Stomach (tissue), 9 donors: ENCODE measurements around the gene ATXN10. TPM values are rescaled to one million over a fixed set of nuclear protein-coding genes. Genes with fewer than 3 reads are reported as not detected.

Source experiments
- DNase-seq, 2 donors: peaks; one replicate each; pipeline versions ENCODE4 v3.0.0 to v3.0.0-alpha.2; 2013 to 2019
- H3K27ac ChIP-seq, 5 donors: fragments of 200-600 bp in 4 of 5; sonication (generic) in 4 of 5; one replicate each; pipeline ENCODE4 v1.5.1; 2013 to 2019; ENCODE audit warnings: mild to moderate bottlenecking in 1 of 5, moderate library complexity in 1 of 5
- H3K27me3 ChIP-seq, 3 donors: fragments of 200-600 bp; sonication (generic); one replicate each; pipeline ENCODE4 v1.5.1; 2017 to 2019; ENCODE audit warnings: mixed run types in 1 of 3
- H3K36me3 ChIP-seq, 4 donors: fragments of 200-600 bp; sonication (generic); 1 replicate in 3 of 4; 2 replicates in 1 of 4; pipeline ENCODE4 v1.5.1; 2016 to 2019
- H3K4me1 ChIP-seq, 4 donors: fragments of 200-600 bp; sonication (generic); one replicate each; pipeline ENCODE4 v1.5.1; 2016 to 2019
- H3K4me3 ChIP-seq, 4 donors: fragments of 200-600 bp; sonication (generic) in 3 of 4; one replicate each; pipeline ENCODE4 v1.5.1; 2016 to 2019; ENCODE audit warnings: mild to moderate bottlenecking in 1 of 4
- H3K9me3 ChIP-seq, 4 donors: fragments of 200-600 bp; sonication (generic); one replicate each; pipeline ENCODE4 v1.5.1; 2016 to 2019
- CTCF ChIP-seq, 7 experiments: fragments of 450-650 bp in 4 of 7; fragments of 200-600 bp in 3 of 7; sonication (generic) in 3 of 7; IDR thresholded peaks; one replicate each; pipeline ENCODE4 v1.5.1; 2016 to 2019; ENCODE audit warnings: antibody characterized with exemption in 7 of 7, control low read depth in 2 of 7, mild to moderate bottlenecking in 1 of 7
- EP300 ChIP-seq: sonication (generic); formaldehyde crosslinking; IDR thresholded peaks from one replicate; pipeline ENCODE4 v1.6.1; 2017; ENCODE audit warnings: antibody characterized with exemption
- POLR2A ChIP-seq, 4 donors: fragments of 450-650 bp; IDR thresholded peaks; one replicate each; pipeline ENCODE4 v1.6.1; 2016; ENCODE audit warnings: antibody characterized with exemption in 4 of 4, control low read depth in 2 of 4, mild to moderate bottlenecking in 1 of 4, moderate library complexity in 1 of 4
- POLR2AphosphoS5 ChIP-seq, 3 donors: sonication (generic); formaldehyde crosslinking; IDR thresholded peaks; one replicate each; pipeline ENCODE4 v1.6.1; 2016; ENCODE audit warnings: antibody characterized with exemption in 3 of 3
- WGBS, 5 donors: extraction: QIAGEN DNeasy Blood & Tissue Kit in 3 of 5; methylation state at CpG; one replicate each; pipeline versions ENCODE4 v1.1.5 to v1.1.7; 2013 to 2018; 5-methylcytosine and 5-hydroxymethylcytosine counted together
- intact Hi-C: fragments of 100-400 bp; cut with DNase I; formaldehyde crosslinking; loops from one replicate; pipeline ENCODE4 v1.15.1; 2023; ENCODE audit warnings: low total_unique reads
- polyA plus RNA-seq, 3 donors: library from polyadenylated mRNA; stranded (reverse); fragments of 200-250 nt; gene quantifications; one replicate each; pipeline ENCODE4 v1.2.3, GENCODE V29; 2013
- total RNA-seq, 5 donors: library from RNA; depleted of rRNA; stranded (reverse); fragments of >200 nt; gene quantifications; one replicate each; pipeline versions ENCODE4 v1.1.0 to v1.2.3, GENCODE V29; 2014 to 2016
- donor health status: healthy with polysubstance abuse.
- donor health status: Bipolar disorder and iron deficiency.
- donor health status: healthy.

Gene ATXN10
- total and polyA plus RNA-seq, 8 donors: 36.5 to 171 (median 89.4) TPM

DNA sequence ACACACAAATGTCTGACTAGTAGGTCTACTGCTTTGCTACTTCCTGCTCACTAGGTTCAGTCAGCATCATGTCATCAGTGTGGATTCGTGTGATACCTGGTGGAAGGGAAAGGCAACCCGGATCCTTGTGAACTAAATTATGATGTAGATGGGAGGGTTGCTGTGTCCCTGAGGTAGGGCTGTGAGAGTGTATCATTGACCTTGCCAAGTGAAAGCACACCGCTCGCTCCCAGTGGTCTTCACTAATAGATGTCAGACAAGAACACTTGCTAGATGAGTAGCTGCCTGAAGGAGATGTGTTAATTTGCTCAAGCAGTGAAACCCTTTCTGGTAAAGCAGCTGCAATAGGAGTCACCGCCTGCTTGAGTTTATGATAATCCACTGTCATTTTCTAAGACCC is 185.9 kb downstream of the ATXN10 start:
- Histone ChIP-seq H3K36me3 (peaks cover 0 to 58% (median 33%) of the 10 kb centered on the region in 4 donors), H3K27me3 (no peaks in the 10 kb centered on the region), H3K27ac (no peak overlapping the region), H3K4me1 (no peaks in the 10 kb centered on the region), H3K9me3 (peaks cover 0 to 10% (median 4%) of the 10 kb centered on the region in 4 donors), H3K4me3 (no peak overlapping the region)
- DNase-seq: peak in 1 of 2 donors; percentile 15
- intact Hi-C loops: no loop called here
- TF ChIP-seq POLR2A (IDR thresholded peaks at IDR 0.05) (no peak), CTCF (IDR thresholded peaks at IDR 0.05) (no peak), POLR2AphosphoS5 (IDR thresholded peaks at IDR 0.05) (no peak), EP300 (no peak)
- 94 to 100% (median 97%) methylated on average over 5 of the region's 5 CpGs for WGBS, 5 donors

GRCh38 chr22:45859231-45860161 is 187.9 kb downstream of the ATXN10 start:
- peaks cover 0 to 13% (median 5%) of the 10 kb centered on the region in 3 donors for H3K27me3 ChIP-seq
- no peak overlapping the region for H3K27ac ChIP-seq
- intact Hi-C loops: loop anchor here (10.0 kb wide), 1 partner anchor 215 kb away; no protein-coding TSS in a partner anchor
- peaks cover 0 to 51% (median 28%) of the 10 kb centered on the region in 4 donors for H3K36me3 ChIP-seq
- TF ChIP-seq POLR2AphosphoS5 (IDR thresholded peaks at IDR 0.05): no peak
- 86 to 92% (median 90%) methylated on average over 27 to 28 of the region's 28 CpGs for WGBS, 5 donors
- DNase-seq: peak; percentile 17 to 41
- H3K4me3 ChIP-seq: no peak overlapping the region
- H3K9me3 ChIP-seq: no peaks in the 10 kb centered on the region
- H3K4me1 ChIP-seq: peaks cover 0 to 9% (median 6%) of the 10 kb centered on the region in 4 donors

- H3K27ac ChIP-seq: no peak overlapping the region
- TF ChIP-seq EP300 (no peak), POLR2A (IDR thresholded peaks at IDR 0.05) (no peak), CTCF (IDR thresholded peaks at IDR 0.05) (no peak), POLR2AphosphoS5 (IDR thresholded peaks at IDR 0.05) (no peak)
- 91 to 95% (median 94%) methylated on average over 17 to 18 of the region's 18 CpGs for WGBS, 5 donors
- peaks cover 0 to 20% (median 6%) of the 10 kb centered on the region in 3 donors for H3K27me3 ChIP-seq
- no peaks in the 10 kb centered on the region for H3K9me3 ChIP-seq
- peaks cover 0 to 44% (median 23%) of the 10 kb centered on the region in 4 donors for H3K36me3 ChIP-seq
- H3K4me1 ChIP-seq: peaks cover 0 to 11% (median 7%) of the 10 kb centered on the region in 4 donors
- DNase-seq: no peak
- intact Hi-C loops: loop anchor here (10.0 kb wide), 1 partner anchor 215 kb away; no protein-coding TSS in a partner anchor
- no peak overlapping the region for H3K4me3 ChIP-seq
Observed at GRCh38 chr22:45860201-45860600, 188.6 kb downstream of the ATXN10 start.

DNA sequence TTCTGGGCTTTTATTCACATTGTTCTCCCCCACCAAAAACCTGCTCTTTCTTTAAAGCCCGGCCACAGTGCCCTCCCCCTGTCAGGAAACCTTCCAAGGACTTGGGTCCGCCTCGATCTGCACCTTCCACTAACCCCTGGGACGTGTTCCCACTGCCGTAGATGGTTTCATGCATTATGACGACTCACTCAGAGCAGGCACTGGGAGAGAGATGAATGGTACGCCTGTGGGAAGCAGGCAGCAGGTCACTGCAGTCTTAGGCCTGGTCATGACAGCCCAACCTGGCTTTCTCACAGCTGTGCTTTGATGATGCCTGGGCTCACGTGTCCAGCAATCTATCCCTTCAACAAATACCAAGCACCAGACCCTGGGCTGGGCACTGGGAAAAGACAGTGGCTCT is 189.6 kb downstream of the ATXN10 start:
- no peak for DNase-seq
- H3K9me3 ChIP-seq: no peaks in the 10 kb centered on the region
- no peak for TF ChIP-seq POLR2A (IDR thresholded peaks at IDR 0.05)
- no peak for TF ChIP-seq POLR2AphosphoS5 (IDR thresholded peaks at IDR 0.05)
- no peak for TF ChIP-seq CTCF (IDR thresholded peaks at IDR 0.05)
- no peak for TF ChIP-seq EP300
- intact Hi-C loops: loop anchor here (10.0 kb wide), 1 partner anchor 216 kb away; no protein-coding TSS in a partner anchor
- H3K27ac ChIP-seq: no peak overlapping the region
- peaks cover under 1 to 31% (median 16%) of the 10 kb centered on the region in 3 donors for H3K27me3 ChIP-seq
- H3K4me3 ChIP-seq: no peak overlapping the region
- 66 to 86% (median 71%) methylated on average over 4 to 8 of the region's 8 CpGs for WGBS, 5 donors
- peaks cover 0 to 15% (median 8%) of the 10 kb centered on the region in 4 donors for H3K4me1 ChIP-seq
- peaks cover 0 to 33% (median 13%) of the 10 kb centered on the region in 4 donors for H3K36me3 ChIP-seq
